Lower leg skin (tissue), 3 donors: ENCODE data around the gene ACY1.

Source experiments
- CTCF ChIP-seq, 3 donors: fragments of 450-650 bp; IDR thresholded peaks; one replicate each; pipeline ENCODE4 v1.5.1; 2016; ENCODE audit warnings: antibody characterized with exemption in 3 of 3, mild to moderate bottlenecking in 3 of 3, moderate library complexity in 2 of 3
- POLR2A ChIP-seq, 2 donors: fragments of 450-650 bp; IDR thresholded peaks; one replicate each; pipeline ENCODE4 v1.6.1; 2016 to 2017; ENCODE audit warnings: antibody characterized with exemption in 2 of 2, mild to moderate bottlenecking in 1 of 2, moderate library complexity in 1 of 2

- TF ChIP-seq CTCF (IDR thresholded peaks at IDR 0.05) (no peak), POLR2A (IDR thresholded peaks at IDR 0.05) (no peak)
Observed at GRCh38 chr3:51953445-51953844, 29.9 kb upstream of the ACY1 start.
